ENCODE data around the gene IL17RC.

IL17RC gene

GRCh38 chr3:9946112-9947024 is 29.5 kb downstream of the IL17RC start:
- DNase-seq (ENCODE audit: low read depth), result peak; percentile 80

DNA sequence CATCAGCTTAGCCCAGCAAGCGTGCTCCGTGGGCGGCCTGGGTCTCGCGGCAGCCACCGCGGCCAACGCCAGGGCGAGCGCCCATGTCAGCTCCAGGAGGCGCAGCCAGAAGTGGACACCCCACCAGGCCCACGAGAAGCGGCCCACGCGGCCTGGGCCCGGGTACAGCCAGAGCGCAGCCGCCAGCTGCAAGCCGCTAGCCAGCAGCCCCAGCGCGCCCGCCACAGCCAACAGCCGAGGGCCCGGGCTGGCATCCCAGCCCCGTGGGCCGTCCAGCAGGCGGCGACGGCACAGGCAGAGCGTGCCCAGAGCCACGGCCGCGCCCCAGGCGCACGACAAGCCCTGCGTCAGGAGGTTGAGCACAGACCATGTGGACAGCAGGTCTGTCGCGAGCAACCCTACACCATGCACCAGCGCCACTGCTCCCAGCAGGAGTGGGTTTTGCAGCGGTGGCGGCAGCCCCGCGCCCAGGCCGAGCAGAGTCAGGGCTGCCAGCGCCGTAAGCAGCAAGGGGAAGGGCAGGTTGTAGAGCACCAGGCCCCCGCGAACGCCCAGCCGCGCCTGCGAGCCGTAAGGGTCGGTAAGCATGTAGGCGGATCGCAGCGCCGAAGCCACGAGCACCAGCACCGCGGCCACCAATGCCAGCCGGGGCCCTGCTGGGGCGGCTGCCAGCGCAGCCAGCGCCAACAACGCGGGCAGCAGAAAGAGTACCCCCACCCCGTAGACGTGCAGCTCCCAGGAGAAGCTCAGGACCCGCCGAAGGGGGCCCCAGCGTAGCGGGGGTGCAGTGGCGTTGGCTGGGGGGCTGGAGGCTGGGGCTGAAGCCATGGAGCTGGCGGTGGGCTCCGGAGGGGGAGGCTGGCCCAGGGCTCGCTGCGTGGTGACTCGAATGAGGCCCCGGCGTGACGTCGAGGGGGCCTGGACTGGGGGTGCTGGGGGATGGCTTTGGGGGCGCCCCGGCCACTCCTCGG is 30.4 kb downstream of the IL17RC start:
- no peak for DNase-seq (ENCODE audit: low read depth)

DNA sequence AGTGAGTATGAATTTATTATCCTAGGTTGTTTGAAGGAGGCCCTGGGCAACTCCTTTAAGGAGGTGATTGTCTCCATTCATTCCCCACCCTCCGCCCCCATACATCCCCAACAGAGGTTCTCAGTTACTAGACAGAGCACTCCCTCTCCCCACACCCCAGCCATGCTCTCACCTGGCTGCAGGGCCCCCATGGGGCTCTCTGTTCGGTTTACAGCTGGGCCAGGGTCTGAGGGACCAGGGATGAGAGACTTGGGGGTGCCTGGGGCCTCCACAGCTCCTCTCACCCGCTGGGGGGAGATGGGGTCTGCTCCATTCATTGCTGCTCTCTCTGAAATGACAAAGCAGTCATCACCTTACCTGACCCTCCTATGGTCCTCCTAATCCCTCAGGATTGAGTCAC is 31.7 kb downstream of the IL17RC start:
- no peak for DNase-seq (ENCODE audit: low read depth)

- no peak for DNase-seq (ENCODE audit: low read depth)
These were observed 32.2 kb downstream of the IL17RC start for GRCh38 chr3:9949115-9949514.

DNA sequence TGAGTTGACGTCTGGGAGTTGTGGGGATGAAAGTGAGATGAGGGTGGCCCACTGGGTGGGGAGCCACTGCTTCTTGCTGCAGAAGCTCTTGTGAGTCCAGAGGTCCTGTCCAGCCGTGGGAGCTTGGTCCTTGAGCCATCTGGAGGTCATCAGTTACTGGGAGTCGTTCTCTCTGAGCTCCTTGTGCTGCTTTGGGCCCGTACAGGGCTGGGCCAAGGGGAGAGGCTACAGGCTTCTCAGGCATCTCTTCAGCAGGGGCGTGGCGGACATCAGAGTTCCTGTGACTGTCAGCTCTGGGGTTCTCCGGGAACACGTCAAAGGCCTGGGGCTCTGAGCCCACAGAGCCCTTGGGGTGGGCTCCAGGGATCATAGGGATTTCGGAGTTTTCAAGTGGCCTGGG is 32.7 kb downstream of the IL17RC start:
- no peak for DNase-seq (ENCODE audit: low read depth)

- DNase-seq (ENCODE audit: low read depth), result no peak
These were observed 34.2 kb downstream of the IL17RC start for GRCh38 chr3:9951126-9951525.

DNA sequence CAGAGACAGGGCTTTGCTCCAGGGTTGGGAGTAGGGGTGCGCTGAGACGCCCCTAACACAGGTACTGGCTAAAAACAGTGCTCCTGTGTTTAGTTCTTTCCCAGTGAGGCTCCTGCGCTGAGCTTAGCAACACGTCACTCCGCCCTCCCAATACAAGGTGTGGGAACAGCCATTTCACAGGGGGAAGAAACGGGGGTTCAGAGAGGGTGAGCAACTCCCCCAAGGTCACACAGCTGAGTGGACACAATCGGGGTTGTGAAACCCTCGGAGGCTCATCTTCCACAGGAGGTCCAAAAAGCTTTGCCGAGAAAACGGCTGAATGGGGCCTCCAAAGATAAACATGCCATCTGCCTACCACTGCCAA is 34.7 kb downstream of the IL17RC start:
- DNase-seq (ENCODE audit: low read depth), result no peak

GRCh38 chr3:9951962-9952805 is 35.3 kb downstream of the IL17RC start, which contains the start of gene PRRT3:
TSS of gene PRRT3 (minus strand) at chr3:9952408. CDS start at chr3:9950115, 2,293 bp downstream.
- no peak for DNase-seq (ENCODE audit: low read depth)

GRCh38 chr3:9955067-9955502 is 38.2 kb downstream of the IL17RC start:
- DNase-seq (ENCODE audit: low read depth), result no peak

DNA sequence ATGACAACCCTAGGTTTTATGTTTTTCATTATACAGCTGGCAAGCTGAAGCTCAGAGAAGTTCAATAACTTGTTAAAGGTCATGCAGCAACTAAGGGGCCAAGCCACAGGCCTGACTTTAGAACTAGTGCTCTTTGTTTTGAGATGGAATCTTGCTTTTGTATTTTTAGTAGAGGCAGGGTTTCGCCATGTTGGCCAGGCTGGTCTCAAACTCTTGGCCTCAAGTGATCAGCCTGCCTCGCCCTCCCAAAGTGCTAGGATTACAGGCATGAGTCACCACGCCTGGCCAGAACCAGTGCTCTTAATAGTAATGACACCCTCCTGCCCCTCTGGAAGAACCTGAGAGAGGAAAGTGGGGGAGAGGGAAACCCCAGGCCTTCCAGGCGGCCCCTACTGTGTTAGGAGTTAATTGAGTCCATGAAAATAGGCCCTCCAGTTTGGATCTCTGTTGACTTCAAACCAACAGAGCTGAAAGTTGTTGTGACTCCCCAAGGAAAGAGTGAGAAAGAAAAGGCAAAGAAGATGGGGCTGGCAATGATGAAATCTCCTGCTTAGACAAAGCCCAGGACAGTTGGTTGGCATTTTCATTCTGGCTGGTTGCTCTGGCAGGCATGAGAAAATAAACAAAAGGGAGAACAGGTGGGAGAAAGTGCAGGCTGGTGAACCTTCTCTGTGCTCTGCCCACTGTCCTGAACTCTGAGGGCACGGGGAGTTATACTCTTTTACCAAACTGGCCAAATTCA is 38.9 kb downstream of the IL17RC start:
- DNase-seq (ENCODE audit: low read depth), result no peak

- no peak for DNase-seq (ENCODE audit: low read depth)
These were observed 40.3 kb downstream of the IL17RC start for GRCh38 chr3:9957214-9957613.

DNA sequence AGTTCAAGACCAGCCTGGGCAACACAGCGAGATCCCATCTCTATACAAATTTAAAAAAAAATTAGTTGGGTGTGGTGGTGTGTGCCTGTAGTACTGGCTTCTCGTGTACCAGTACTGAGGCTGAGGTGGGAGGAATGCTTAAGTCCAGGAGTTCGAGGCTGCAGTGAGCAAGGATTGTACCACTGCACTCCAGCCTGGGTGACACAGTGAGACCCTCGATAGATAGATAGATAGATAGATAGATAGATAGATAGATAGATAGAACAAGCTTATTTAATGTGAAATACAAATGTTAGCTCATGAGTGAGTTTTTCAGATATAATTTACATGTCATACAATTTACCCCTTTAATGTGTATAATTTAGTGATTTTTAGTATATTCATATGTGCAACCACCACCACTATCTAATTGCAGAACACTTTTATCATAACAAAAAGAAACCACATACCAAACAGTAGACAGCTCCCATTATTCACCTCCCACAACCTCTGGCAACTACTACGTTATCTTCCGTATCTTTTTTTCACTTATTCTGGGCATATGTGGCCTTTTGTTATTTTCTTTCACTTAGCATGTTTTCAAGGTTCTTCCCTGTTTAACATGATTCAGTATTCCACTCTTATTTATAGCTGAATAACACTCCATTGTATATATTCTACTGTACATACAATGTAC is 48.4 kb downstream of the IL17RC start:
- DNase-seq (ENCODE audit: low read depth), result no peak

- DNase-seq (ENCODE audit: low read depth), result no peak
These were observed 49.9 kb downstream of the IL17RC start for GRCh38 chr3:9966841-9967240.

- no peak for DNase-seq (ENCODE audit: low read depth)
These were observed 52.7 kb downstream of the IL17RC start for GRCh38 chr3:9969632-9970019.

DNA sequence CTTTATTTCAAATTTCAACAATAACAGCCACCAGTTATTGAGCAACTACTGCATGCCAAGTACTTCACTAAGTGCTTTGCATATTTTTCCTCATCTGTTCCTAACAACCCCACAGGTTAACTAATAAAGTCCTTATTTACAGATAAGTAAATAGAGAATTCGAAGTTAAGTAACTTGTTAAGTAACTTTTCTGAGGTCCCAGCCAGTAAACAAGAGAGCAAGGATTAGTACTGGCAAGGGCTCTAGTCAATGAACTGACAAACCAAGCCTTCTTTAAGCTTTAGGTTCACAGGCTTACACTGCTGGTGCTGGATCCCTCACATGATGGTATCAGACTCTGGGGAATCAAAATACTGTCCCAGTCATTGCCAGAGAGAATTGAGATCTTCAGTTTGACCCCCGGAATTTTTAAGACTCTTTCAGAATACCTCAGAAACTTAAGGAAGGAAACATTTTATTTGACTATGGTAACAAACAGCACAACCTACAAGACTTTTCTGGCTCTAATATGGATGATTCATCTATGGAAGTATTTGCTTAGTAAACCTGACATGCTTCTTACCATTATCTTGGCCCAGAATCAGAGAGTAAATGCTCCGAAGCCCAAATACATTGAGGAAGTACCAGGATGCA is 53.2 kb downstream of the IL17RC start:
- no peak for DNase-seq (ENCODE audit: low read depth)

GRCh38 chr3:9976721-9977709 is 60.1 kb downstream of the IL17RC start:
- DNase-seq (ENCODE audit: low read depth), result no peak

DNA sequence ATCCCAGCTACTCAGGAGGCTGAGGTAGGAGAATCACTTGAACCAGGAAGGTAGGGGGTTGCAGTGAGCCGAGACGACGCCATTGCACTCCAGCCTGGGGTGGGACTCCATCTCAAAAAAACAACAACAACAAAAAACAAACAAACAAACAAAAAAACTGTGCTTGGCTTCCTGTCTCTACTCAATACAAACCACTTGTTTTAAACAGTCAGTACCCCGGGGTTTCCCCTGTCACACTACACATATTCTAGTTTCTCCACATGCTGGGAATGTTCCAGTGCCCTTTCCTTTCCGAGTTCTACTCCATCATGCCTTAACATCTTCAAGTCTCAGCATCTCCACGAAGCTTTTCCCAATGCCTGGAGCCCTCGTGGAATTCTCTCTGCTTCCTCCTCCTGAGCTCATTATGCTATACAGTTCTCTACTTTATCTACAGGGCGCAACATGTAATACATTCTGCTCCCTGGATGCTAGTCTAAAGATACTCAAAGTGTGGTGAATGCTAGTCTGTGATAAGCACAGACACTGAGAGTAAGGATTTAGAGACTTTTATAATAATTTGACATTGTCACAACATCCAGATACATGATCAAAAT is 61.9 kb downstream of the IL17RC start:
- DNase-seq (ENCODE audit: low read depth), result no peak

DNA sequence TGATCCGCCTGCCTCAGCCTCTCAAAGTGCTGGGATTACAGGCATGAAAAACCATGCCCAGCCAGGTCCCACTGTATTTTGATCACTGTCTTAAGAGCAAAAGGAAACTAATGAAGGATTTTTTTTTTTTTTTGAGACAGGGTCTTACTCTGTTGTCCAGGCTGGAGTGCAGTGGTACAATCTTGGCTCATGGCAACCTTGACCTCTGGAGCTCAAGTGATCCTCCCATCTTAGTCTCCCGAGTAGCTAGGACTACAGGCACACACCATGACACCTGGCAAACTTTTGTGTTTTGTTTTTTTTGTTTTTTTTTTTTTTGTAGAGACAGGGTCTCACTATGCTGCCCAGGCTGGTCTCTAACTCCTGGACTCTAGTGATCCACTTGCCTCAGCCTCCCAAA is 63.4 kb downstream of the IL17RC start:
- no peak for DNase-seq (ENCODE audit: low read depth)

Data from stimulated activated CD8-positive, alpha-beta memory T cell treated with anti-CD3 and anti-CD28 coated beads, Interleukin-12 subunit alpha, Interleukin-12 subunit beta, amount 100 ng/mL, for 4 hours (primary cell).